Fibroblast of mammary gland (primary cell): ENCODE results near the gene PLA2G6.

Experiments
- DNase-seq: peaks from one replicate; pipeline ENCODE4 v3.0.0-alpha.2; 2010; ENCODE audit warnings: low read depth
- H3K4me3 ChIP-seq: 2 replicates; pipeline ENCODE4 v1.5.1; 2011; ENCODE audit warnings: low read depth, mild to moderate bottlenecking, low read length, moderate library complexity; ENCODE audit not compliant: control insufficient read depth
- CTCF ChIP-seq: conservative IDR thresholded peaks from 2 replicates; pipeline ENCODE4 v1.5.1; 2011; ENCODE audit warnings: low read depth, low read length, inconsistent platforms; ENCODE audit not compliant: control insufficient read depth, insufficient read depth

The PLA2G6 gene

DNA sequence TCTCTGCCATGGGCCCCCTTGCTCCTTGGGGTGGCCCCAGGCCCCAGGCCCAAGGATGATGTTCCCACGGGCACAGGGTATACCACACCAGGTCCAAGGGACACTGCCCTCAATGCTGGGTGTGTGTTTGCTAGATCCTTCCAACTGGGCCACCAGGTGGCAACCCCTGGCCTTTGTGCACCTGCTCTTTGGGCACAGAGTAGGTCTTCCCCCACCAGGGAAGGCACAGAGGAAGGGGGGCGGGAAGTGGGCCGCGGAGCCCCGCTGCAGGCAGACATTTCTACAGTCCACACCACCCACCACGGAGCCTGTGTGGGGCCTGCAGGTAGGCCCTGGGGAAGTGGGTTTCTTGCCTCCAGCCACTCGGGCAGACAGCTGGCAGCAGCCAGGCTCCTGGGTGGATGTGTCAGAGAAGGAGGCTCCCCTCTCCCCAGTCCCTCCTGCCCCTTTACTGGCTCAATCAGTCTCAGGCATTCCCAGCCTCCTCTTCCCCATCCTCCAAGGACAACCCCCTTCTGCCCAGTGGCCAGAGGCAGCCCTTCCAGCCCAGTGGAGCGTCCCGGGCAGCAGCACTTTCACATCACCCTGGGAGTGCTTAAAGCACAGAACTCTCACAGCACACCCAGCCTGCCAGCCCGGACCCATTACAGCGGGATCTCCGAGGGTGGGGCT lies 41.8 kb upstream of the PLA2G6 start:
- no peak for DNase-seq
- TF ChIP-seq CTCF, result no peak

GRCh38 chr22:38222797-38223119 lies 41.1 kb upstream of the PLA2G6 start:
- DNase-seq, result no peak
- TF ChIP-seq CTCF, result no peak
- no peak overlapping the region for H3K4me3 ChIP-seq

More for the DNA sequence above, 41.8 kb upstream of the PLA2G6 start:
- H3K4me3 ChIP-seq, result no peak overlapping the region

- no peak for TF ChIP-seq CTCF
- no peak for DNase-seq
- H3K4me3 ChIP-seq, result no peak overlapping the region
Measured at GRCh38 chr22:38221908-38222796, 40.5 kb upstream of the PLA2G6 start.

DNA sequence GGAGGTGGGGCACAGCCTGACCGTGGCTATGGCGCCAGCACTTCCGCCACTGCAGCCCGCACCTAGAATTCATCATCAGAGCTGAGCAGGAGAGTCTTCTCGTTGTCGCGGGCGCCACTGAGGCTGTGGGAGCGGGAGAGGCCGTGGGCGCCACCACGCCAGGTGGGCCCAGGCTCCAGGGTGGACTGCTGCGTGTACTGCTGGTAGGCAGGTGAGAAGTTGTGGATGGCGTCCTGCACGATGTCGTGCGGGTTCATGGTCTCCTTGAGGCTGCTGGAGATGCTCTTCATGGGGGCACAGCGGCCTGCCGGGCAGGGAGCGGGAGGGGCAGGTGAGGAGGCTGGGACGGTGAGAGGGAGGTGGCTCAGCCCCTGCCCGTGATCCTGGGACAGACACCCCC lies 39.8 kb upstream of the PLA2G6 start:
- DNase-seq, result no peak
- TF ChIP-seq CTCF, result no peak
- H3K4me3 ChIP-seq, result no peak overlapping the region

DNA sequence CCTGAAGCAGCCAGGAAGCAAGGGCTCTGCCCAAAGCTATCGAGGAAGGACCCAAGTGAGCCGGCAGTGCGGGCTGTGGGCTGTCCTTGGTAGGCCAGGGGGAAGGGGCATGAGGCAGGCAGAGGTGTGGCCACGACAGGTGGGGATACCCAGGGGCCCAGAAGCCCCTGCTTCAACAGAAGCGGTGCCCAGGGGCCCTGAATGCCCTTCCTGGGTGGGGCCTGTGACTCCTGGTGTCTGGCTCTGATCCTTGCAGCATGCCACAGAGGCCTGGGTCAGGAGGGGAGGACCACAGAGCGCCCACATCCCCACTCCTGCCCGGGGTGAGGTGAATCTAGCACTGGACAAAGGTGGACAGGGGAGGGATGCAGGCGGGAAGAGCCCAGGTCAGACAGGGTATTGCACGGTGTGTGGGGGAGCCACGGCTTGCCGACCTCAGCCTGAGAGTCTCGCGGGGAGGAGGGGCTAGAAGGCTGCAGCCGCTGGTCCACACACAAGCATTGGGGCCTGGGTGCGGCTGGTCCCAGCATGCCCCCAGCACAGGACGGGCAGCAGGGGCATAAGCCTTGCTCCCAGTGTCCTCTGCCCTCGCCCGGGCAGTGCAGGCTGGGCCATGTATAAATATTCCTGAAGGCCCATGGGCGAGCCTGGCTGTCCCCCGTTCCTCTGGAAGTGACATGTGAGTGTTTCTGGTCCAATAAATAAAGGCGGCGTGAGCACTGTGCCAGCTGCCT lies 39.2 kb upstream of the PLA2G6 start:
- no peak for DNase-seq
- H3K4me3 ChIP-seq, result no peak overlapping the region
- TF ChIP-seq CTCF, result no peak

GRCh38 chr22:38220163-38220562 lies 38.5 kb upstream of the PLA2G6 start:
- DNase-seq, result no peak
- TF ChIP-seq CTCF, result no peak

More at GRCh38 chr22:38220163-38220562, 38.5 kb upstream of the PLA2G6 start:
- H3K4me3 ChIP-seq, result no peak overlapping the region
